GM21786 (cell line): ENCODE results near the gene PAIP2.
A peak's percentile ranks its signal among the peaks of the same experiment; 100 is the strongest.
"Not testable (repeated sequence)": the region's sequence is repeated elsewhere in the genome, so short reads cannot be mapped to it uniquely, and the experiment has no call there.

Source experiments
- ATAC-seq: cut with Tn5 transposase; IDR thresholded peaks from one replicate; pipeline ENCODE4 v1.9.1; 2021; ENCODE audit not compliant: unreplicated experiment

Gene PAIP2

GRCh38 chr5:139341689-139342422 lies at the start of gene PAIP2:
Gene PAIP2, plus strand, starts transcription at chr5:139341854. Its CDS starts 21,931 bp downstream, at chr5:139363785.
- ATAC-seq, result peak; percentile 90

- ATAC-seq, result no peak
Observed at GRCh38 chr5:139293202-139293506, 48.5 kb upstream of the PAIP2 start.

- peak; percentile 69 for ATAC-seq
Observed at GRCh38 chr5:139293507-139294373, 47.9 kb upstream of the PAIP2 start, which contains the start of gene MATR3. Gene MATR3, plus strand, starts transcription at chr5:139293740. Its CDS starts 13,676 bp downstream, at chr5:139307416.

- ATAC-seq, result peak; percentile 28
Observed at GRCh38 chr5:139294374-139295165, 47.1 kb upstream of the PAIP2 start.

- no peak for ATAC-seq
Observed at GRCh38 chr5:139295346-139296057, 46.2 kb upstream of the PAIP2 start.

- no peak for ATAC-seq
Observed at GRCh38 chr5:139296198-139296597, 45.5 kb upstream of the PAIP2 start.

- ATAC-seq, result no peak
Observed at GRCh38 chr5:139296862-139297326, 44.8 kb upstream of the PAIP2 start.

- no peak for ATAC-seq
Observed at GRCh38 chr5:139297439-139298133, 44.1 kb upstream of the PAIP2 start.

GRCh38 chr5:139298242-139298641 lies 43.4 kb upstream of the PAIP2 start:
- no peak for ATAC-seq

GRCh38 chr5:139299486-139299885 lies 42.2 kb upstream of the PAIP2 start:
- no peak for ATAC-seq

GRCh38 chr5:139301808-139302499 lies 39.7 kb upstream of the PAIP2 start:
- no peak for ATAC-seq

GRCh38 chr5:139304391-139305324 lies 37.0 kb upstream of the PAIP2 start:
- no peak for ATAC-seq

GRCh38 chr5:139306197-139306596 lies 35.5 kb upstream of the PAIP2 start:
- no peak for ATAC-seq

GRCh38 chr5:139306628-139307379 lies 34.9 kb upstream of the PAIP2 start:
- no peak for ATAC-seq

- ATAC-seq, result no peak
Observed at GRCh38 chr5:139308797-139309196, 32.9 kb upstream of the PAIP2 start.

GRCh38 chr5:139310715-139311186 lies 30.9 kb upstream of the PAIP2 start:
- not testable (repeated sequence) for ATAC-seq

GRCh38 chr5:139312075-139312474 lies 29.6 kb upstream of the PAIP2 start:
- ATAC-seq, result no peak
